ENCODE measurements around the gene SHFL. TPM values are rescaled to one million over a fixed set of nuclear protein-coding genes. Genes with fewer than 3 reads are reported as not detected.

Gene SHFL
- total and polyA plus RNA-seq, 2 of the 8 experiments (the other 6 are each of a cell fraction or from before 2014, with no cell fraction given): 25.3 to 37.1 TPM

- TF ChIP-seq RBBP5 (IDR thresholded peaks at IDR 0.05; ENCODE audit: borderline replicate concordance, low read depth, low read length): peak; percentile 38; the same call in 1 of the 2 replicates
- no peak for TF ChIP-seq SIRT6 (IDR thresholded peaks at IDR 0.05; ENCODE audit: low read length)
- TF ChIP-seq SP1 (IDR thresholded peaks at IDR 0.05; ENCODE audit: low read depth, low read length): peak; percentile 28; the same call in 1 of the 2 replicates
- TF ChIP-seq NRF1 (IDR thresholded peaks at IDR 0.05; ENCODE audit: low read depth, low read length): no peak
- 0 out of 2 replicates have a peak, but pooled peaks have one; percentile 39 for TF ChIP-seq SP4 (IDR thresholded peaks at IDR 0.05; ENCODE audit: low read length)
- no peak for TF ChIP-seq TAF1 (IDR thresholded peaks at IDR 0.05; ENCODE audit: low read depth, low read length)
- TF ChIP-seq CREB1 (IDR thresholded peaks at IDR 0.05): no peak; the same call in 1 of the 2 replicates
- no peak for TF ChIP-seq EGR1 (IDR thresholded peaks at IDR 0.05; ENCODE audit: borderline replicate concordance, low read depth, low read length)
- TF ChIP-seq HDAC6 (IDR thresholded peaks at IDR 0.05; ENCODE audit: low read depth, low read length): no peak
- peak; percentile 92 for TF ChIP-seq KDM4A (IDR thresholded peaks at IDR 0.05; ENCODE audit: low read depth, low read length, severe bottlenecking)
- no peak for TF ChIP-seq BCL11A (IDR thresholded peaks at IDR 0.05; ENCODE audit: low read depth in 2 of 2, low read length in 2 of 2)
Measured at GRCh38 chr19:10085641-10086590, at the start of gene SHFL (continued).
